ENCODE measurements around the gene SUPT4H1.

SUPT4H1 gene

DNA sequence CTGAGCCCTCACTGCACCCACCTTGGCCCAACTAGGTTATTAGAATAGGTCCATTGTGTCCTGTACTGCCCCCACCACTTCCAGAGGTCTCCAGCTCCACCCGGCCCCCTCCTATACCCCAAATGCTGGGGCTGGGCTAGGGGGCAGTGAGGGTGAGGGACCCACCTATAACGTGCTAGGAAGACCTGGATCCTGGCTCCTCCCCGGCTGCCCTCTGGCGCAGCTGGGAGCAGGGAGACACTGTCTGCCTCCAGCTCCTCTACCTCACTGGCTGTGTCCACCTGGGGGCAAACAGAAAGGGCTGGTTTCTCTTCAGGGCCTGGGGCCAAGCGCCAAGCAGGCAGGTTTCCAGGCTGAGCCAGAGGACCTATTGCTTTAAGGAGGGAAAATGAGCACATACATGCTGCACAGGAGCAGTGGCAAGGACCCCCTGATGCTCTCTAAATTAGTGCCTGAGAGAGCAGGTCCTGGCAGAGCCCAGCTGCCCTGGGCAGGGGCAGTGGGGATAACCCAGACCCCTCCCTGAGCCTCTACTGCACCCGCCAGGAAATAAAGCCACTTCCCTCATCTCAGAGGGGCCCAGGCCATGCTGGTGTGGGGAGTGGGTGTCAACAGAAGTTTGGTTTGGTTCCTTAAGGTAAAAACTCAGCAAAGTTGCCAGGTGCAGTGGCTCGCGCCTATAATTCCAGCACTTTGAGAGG lies 35.6 kb downstream of the SUPT4H1 start:
- DNase-seq: no peak

DNA sequence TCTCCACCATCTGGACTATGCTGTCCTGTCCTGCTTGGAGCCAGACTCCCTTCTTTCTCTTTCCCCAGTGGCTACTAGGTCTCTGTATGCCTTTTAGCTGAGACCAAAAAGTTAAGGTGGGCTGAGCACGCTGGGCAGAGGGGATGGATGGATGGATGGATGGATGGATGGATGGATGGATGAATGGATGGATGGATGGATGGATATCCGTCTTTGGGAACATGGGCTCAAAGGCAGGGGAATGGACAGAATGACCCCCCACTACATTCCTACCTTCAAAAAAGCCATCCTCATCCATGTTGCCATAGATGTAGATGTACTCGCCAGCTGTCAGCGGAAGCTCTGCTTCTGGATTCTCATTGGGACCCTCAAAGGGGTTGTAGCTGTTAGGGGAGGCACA lies 36.3 kb downstream of the SUPT4H1 start:
- no peak for DNase-seq

DNA sequence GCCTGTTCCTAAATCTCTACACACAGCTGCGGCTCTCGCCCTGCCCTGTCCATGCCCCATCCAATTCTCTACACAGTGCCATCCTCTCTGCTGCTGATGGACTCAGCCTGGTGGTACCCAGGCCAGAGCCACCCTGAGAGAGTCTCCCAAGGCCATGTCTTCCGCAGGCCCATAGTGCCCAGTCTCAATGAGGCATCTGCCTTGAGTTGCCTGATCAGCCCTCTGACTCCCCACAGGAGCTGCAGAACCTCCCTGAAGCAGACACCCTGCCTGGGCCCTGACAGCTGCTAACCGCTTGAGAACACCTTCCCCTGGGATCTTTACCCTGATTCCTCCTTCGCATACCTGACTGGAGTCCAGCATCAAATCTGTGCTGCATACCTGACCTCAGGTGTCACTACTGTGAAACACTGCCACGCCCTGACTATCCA lies 36.7 kb downstream of the SUPT4H1 start:
- DNase-seq: no peak

DNA sequence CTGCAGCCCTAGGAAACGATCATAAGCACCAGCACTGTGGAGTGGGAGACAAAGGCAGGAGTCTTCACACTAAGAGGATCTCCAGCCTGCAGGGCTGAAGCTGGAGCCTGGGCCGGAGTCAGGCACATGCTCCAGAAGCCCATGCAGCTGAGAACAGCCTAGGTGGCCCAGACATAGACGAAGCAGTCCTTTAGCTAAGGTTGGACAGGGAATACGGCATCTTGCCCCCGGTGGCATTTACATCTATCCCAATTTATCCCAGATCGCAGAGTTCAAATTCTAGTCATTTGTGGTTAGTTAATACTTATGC lies 37.3 kb downstream of the SUPT4H1 start:
- DNase-seq: no peak

DNA sequence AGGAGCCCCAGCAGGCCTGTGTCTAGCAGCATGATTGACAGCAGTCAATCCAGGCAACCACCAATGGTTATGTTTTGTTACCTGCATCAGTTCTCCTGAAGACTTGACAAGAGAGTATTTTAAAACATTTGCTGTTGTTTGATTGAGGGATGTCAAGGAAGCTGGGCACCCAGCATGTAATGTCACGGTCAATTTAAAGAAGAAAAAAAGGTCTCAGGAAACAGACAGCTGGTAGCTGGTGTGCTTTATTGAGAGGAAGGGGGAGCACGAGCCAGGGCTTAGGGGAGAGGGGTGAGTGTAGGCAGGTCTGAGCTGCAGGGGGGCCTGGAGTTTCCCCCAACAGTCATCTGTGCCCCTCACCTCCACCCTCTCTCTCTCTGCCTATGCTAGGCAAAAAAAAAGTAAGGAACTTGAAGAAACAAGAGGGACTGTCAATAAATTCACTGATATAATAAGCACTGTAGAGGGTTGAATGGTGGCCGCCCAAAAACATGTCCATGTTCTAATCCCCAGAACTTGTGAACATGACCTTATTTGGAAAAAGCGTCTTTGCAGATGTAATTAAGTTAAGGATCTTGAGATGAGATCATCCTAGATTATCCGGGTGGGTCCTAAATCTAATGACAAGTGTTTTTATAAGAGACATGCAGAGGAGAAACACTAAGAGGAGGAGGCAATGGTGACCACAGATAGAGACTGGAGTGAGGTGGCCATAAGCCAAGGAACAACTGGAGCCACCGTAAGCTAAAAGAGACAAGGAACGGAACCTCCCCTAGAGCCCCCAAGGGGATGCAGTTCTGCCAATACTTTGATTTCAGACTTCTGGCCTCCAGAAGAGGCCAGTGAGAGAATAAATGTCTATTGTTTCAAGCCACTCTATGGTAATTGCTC lies 37.9 kb downstream of the SUPT4H1 start:
- no peak for DNase-seq

DNA sequence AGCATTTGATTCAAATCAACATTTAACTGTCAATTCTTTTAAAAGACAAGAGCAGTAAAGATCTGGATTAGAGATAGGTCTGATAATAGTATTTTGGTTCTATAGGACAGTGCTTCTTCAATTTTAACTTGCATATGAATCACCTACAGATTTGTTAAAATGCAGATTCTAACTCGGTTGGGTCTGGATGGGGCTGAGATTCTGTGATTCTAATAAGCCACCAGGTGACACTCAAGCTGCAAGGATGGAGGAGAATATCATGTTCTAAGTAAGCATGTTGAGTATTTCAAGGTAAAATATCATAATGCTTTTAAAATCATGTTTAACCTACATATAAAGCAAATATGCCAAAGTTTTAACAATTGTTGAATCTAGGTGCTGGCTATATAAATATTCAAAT lies 39.2 kb downstream of the SUPT4H1 start:
- DNase-seq: no peak

DNA sequence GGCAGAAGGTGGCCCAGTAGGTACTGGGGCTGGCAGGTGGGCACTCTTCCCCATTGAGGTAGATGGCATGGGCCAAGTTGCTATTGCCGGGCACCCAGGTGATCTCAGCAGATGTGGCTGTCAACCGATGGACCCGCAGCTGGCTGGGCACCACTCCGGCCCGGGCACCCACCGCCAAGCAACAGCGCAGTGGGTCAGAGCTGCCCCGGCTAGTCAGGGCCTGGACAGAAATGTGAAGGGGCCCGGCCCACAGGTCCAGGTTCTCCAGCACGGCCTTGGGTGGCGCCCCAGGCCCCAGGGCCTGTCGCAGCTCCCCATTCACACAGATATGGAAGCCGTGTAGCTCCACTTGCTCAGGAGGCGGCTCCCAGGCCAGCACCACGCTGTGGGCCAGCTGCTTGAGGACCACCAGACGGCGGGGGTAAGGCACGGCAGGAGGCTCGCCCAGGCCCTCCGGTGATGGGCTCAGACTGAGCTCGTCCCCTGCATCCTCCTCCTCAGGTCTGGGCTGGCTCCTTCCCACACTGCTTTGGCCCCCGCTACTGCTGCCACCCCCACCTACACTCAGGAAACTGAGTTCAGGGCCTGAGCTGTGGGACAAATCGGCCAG lies 39.9 kb downstream of the SUPT4H1 start:
- no peak for DNase-seq

DNA sequence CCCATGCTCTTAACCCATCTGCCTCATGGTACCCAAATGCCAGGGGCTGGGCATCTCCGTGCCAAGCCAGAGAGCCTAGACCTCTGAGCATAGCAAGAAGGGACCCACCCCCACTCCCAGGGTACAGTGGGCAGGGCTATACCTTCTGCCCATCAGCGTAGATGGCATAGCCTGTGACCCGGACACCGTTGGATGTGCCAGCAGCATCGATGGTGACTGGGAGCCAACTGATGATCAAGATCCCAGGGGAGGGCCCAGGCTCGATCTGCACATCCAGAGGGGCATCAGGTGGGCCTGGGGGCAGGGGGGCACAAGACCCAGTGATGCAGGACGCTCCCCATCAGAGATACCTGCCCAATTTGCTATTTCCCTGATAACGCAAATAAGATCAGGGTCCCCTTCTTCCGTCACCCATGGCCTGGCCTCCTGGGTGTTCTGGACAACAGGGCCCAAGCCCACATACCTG lies 40.5 kb downstream of the SUPT4H1 start:
- DNase-seq: no peak

DNA sequence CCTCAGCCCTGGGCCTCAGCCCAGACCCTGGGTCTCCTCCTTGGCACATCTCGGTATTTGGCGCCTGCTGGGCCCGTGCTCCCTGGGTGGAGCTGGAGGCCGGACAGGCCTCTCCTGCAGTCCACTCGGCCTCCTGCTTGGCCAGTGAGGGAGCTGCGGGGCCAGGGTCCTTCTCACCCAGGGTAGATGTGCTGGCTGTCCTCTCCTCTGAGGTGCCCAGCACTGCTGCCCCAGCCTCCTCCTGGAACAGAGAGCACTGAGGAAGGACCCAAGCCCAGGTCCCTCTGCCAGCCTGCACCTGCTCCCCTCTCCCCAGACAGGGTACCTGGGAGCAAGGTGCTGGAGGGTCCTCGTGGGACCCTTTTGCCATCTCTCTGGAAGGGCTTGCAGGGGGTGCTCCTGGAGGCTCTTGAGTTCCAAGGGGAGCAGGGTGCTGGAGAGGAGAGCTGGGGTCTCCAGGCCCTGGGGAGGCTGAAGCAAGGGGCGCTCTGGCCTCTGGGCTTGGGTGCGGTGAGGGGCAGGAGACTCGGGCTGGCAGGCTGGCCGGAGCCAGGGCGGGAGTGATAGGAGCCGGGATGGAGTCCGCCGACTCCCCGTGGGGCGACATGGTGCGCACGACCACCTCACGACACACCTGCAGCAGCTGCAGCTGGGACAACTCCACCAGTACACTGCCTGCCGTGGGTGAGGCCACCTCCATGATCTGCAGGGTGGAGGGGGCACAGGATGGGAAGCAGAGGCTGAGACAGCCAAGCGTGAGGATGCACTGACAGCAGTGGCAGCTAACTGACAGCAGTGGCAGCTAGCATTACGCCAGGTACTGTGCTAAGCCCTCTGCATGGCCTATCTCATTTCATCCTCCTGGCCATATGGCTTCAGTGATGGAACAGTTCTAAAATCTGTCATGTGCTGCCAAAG lies 41.2 kb downstream of the SUPT4H1 start:
- DNase-seq: no peak

DNA sequence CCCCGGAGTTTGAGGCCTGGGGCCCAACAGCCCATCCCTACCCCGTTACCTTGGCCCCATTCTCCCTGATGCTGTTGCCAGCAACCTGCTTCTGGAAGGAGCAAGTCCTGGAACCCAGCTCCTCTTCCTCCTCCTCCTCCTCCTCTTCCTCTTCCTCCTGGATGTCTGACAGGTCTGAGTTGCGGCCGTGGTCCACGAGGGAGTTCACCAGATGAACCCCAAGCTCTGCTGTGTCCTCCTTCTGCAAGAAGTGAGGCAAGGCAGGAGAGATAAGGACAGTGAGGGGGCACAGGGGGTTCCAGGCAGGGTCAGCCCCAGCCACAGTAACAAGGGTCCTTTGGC lies 42.1 kb downstream of the SUPT4H1 start:
- no peak for DNase-seq

DNA sequence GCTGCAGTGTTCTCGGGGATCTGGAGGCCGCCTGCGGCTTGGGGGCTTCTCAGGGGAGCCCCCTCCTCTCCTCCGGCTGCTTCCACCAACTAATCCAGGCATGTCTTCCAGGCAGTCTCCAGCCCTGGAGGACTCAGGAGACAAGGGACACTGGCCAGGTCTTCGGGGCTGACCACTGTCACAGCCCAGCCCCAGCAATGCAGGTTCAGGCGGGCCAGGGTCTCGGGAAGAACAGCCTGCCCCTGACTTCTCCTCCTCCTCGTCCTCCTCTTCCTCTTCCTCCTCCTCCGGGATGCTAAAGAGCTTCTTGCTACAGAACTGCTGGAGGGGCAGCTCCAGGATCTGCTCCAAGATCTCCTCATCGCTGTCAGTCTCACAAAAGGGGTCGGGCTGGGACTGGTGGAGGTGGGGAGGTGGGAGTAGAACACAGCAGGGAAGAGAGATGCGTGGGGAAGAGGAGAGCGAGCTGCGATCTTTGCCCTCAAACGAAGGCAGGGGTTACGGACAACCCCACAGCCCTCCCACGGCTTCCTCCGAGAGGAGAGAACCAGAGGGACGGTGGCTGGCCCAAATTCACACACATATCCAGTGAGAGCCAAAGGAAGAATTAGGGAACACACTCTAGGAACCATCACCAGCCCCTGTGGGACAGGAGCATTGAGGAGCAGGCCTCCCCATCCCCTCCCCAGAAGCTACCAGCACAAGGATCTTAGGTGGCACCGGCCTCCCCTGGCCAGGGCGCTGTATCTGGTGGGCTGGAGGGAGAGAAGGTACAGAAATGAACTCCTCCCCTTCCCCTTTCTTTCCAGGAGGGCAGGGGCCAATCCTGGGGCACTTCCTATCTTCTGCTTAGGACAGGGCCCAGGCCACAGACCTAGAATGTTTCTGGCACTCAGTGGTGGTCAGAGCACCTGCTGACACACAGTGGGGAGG lies 42.8 kb downstream of the SUPT4H1 start:
- no peak for DNase-seq

DNA sequence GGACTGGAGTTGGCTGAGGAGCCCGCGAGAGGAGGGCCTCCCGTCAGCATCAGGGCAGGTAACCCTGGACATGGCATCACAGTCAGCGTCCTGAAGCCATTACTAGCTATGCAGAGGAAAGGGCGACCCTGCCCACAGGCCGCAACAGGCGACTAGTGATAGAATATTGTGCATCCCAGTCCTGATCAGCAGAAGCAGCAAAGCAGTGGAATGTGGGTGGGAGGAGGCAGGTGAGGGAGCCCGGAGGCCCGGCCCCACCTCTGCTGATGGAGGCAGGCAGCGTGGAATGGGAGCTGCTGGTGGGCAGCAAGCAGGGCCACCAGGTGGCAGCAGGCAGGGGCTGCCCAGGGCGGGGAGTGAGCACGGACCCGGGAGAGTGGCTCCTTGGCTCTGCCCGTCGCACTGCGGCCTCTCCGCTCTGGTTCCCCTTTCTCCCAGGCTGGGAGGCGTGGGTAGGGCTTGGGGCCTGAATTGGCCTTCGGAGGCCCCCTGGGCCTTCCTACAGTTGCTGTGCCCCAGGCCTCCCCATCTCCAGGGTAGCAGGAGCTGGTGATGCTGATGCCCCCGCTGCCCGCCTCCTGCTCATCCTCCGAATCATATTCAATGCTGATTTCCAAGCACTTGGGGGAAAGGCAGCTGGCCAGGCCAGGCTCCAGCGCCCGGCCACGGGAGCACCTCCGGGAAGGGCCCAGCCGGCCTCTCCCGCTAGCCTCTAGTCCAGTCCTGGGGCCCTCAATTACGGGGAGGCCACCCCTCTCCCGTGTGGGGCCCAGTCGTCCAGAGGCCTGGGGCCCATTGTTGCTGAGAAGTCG lies 43.6 kb downstream of the SUPT4H1 start:
- no peak for DNase-seq

DNA sequence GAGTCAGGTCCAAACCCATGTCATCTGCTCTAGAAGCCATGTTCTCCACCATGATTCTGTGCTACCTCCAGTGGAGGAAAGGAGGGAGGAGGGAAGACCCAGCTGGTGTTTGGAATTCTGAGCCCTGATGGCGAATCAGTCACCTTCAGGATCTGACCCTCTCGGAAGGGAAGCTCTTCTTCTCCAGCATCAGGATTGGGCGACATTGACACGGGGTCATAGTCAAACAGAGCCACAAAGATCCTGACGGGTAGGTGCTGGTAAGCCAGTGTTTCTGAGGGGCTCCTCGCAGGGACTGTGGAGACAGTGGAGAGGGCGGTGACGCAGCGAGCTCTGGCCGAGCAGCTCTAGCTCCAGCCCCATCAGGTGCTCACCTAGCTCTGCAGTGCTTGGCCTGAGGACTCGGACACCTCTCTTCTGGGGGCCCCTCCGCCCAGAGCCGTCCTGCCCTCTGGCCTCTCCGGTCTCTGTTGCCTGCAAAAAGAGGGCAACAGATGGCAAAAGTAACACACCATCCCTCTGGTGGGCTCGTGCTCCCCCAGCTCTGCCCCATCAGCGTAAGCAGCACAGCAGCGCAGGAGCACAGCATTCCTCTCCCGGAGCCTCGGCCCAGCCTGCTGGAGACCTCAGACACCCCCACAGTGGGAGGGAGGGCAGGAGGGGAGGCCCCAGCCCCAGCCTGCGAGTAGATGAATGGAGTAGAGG lies 44.4 kb downstream of the SUPT4H1 start:
- no peak for DNase-seq

DNA sequence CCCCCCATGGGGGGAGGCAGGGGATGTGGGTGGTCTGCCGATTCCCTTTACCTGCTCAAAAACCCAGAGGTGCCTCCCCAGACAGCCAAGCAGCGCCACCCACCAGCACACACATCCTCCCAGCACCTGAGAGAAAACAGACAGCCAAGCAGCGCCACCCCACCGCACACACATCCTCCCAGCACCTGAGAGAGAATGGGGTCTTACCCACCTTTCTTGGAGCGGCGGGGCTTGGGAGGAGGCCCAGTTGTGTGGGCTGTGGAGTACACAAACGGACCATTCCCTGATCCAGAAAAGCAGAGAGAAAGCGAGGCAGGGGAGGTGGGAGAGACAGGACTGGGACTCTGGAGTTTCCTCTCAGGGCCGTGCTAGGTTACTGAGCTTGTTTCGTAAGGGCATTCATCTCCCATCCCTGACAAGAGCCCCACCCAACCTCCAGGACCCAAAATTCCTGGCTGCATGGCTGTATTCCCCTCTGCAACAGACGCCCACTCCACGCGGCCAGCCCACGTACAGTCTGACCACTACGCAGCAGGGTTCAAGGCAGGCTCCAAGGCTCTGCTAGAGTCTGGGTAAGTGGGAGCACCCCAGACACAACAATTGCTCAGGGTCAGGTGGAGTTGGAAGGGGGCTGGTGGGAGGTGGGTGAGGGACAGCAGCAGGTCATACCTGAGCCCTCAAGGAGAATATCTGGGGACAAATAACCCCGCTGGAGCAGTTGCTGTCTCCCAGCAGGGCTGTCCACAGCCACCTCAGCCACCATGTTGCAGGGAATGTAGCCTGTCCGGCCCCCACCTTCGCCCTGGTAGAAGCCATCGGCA lies 45.7 kb downstream of the SUPT4H1 start:
- no peak for DNase-seq

DNA sequence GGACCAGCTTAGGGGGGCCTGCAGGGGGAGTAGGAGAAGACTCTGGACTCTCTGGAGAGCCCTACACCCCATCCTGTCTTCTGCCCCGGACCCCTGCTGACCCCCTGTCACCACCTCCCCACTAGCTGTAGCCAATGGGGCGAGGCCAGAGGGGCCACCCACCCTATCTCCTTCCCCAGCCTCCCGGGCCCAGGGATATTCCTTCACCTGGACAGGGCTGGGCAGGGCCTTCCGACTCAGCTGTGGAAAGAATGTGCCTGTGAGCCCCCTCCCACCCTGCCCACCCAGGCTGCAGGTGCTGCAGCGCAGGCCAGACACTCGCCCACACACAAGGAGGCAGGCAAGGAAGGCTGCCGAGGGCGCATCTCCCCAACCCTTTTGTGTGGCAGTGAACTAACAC lies 46.4 kb downstream of the SUPT4H1 start:
- DNase-seq: no peak

DNA sequence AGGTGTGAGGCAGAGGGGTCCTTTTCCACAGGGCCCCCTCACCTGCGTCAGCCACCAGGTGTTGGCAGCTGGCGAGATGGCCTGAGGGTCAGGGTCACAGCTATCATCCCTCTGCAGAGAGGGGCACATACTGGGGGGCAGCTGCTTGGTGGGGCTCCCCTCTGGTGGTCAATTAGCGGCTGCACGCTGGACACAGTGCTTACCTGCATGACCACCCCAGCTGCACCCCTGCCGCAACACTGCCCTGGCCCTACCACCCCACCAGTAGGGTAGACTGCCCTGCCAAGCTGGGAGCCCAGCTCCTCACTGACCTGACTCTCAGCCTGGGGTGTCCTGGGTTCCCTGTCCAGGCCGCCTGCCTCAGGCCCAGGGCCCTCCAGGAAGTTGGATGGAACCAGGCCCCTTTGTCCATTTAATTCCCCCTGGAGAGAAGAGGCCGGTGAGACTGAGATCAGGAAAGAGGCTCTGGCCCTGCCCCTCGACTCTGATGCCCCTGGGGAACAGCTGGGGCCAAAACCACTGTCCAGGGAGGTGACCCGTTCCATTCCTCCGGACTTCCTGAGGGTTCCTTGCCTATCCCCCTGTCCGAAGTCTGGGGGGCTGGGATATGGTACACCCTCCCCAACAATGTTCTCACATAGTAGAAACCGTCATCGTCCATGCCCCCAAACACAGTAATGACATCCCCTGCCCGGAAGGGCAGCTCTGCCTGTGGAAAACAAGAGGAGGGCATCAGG lies 47.1 kb downstream of the SUPT4H1 start:
- no peak for DNase-seq

DNA sequence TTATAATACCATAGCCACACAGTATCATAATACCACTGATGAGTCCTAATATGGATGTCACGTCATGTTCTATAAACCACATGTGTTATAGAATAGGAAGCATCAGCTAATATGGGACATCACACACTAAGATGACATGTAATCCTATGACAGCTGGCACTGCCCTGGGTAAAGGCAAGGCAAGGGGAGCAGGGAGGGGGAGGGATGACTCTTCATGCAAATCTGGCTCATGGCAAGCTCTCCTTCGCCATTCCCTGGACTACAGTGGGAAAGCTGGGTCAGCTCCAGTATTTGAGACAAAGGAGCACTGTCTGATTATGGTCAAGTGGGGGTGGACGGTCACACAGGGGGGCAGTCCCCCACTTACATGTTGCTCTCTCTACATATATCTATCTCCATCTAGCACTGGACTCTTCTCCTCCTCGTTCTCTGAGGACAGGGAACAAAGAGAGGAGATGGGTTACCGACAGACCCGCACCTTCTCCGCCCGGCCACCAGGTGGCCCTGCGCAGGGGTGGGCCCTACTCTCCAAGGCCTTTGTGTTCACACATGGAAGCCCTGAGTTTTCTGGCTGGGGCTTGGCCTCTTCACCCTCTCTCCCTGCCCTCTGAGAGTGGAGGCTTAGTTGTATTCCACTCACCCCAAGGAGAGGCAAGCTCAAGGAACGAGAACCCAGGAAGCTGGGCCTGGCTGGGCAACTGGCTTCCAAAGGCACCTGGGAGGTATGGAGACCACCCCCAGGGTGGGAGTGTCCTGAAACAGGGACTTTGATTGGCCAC lies 47.8 kb downstream of the SUPT4H1 start:
- DNase-seq: peak; percentile 40
